ENCODE measurements around the gene CTDSP2. TPM values are rescaled to one million over a fixed set of nuclear protein-coding genes. Genes with fewer than 3 reads are reported as not detected.

The CTDSP2 gene
- total and polyA plus RNA-seq, 2 of the 8 experiments (the other 6 are each of a cell fraction or from before 2014, with no cell fraction given) = 71.3 to 91.7 TPM

DNA sequence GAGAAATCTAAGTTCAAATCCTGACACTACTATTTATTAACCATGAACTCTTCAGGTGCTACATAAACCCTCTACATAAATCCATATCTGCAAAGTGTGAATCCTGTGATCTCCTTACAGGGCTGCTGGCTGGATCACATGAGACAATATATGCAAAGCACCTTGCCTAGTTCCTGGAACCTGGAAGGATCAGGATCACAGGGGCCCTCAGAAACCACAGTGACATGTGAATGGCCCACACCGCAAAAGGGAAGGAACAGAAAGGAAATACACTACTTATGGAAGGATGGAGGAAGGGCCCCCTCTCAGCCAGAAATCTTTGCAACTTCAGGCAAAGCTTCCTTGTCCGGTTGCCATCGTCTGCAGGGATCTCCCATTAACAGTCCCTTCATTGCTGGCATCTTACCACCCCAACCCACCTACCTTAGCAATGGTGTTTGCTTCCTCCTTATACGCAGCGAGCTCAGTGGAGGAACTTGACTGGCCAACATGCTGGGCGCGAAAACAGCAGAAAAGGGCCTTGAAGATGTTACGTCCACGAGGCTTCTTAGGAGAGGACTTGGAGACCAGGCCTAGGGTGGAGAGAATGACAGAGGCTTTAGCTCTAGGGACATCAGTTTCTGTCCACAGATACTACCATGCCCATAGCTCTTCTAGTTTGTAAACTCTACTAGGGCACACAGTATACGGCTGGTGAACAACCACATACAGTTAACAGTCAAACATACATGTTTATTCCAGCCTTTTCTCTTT lies 17.3 kb downstream of the CTDSP2 start:
- DNase-seq (ENCODE audit: low read depth in 1 of 2, low spot score in 2 of 2) (no peak), FAIRE-seq (no peak)
- no peak overlapping the region for H3K4me2 ChIP-seq (ENCODE audit: insufficient read depth in 1 of 2, low read depth in 2 of 2, low read length in 2 of 2)
- H3K27me3 ChIP-seq (replicated peaks in 1 of 4; ENCODE audit: control insufficient read depth in 3 of 4, extremely low read depth in 1 of 4, insufficient read depth in 3 of 4, low read length in 3 of 4) = no peaks in the 10 kb centered on the region
- H3K56ac ChIP-seq (replicated peaks; ENCODE audit: insufficient read length, low read depth, low read length) = no peak overlapping the region
- no peak overlapping the region for H2BK120ac ChIP-seq (replicated peaks; ENCODE audit: low read depth, low read length)
- no peak overlapping the region for H4K8ac ChIP-seq (ENCODE audit: extremely low read depth, insufficient read depth, low read length)
- peaks cover 3 to 48% of the 10 kb centered on the region in 2 experiments for H3K79me2 ChIP-seq (ENCODE audit: control insufficient read depth in 1 of 2, insufficient read depth in 2 of 2, low read length in 2 of 2)
- no peak overlapping the region for H2AFZ ChIP-seq (ENCODE audit: low read length)
- no peak overlapping the region; the same call in 1 of the 2 replicates for H2AK5ac ChIP-seq (ENCODE audit: low read depth, low read length)
- no peak overlapping the region for H2BK12ac ChIP-seq (ENCODE audit: low read depth, low read length)
- no peak overlapping the region; the same call in 1 of the 2 replicates for H3K27ac ChIP-seq (ENCODE audit: low read depth, low read length)
- no peaks in the 10 kb centered on the region for H3K9me3 ChIP-seq (ENCODE audit: insufficient read depth in 2 of 2, low read depth in 1 of 2, low read length in 1 of 2)
- H3K14ac ChIP-seq (ENCODE audit: insufficient read length) = no peak overlapping the region
- peaks cover 29 to 39% of the 10 kb centered on the region in 2 experiments for H4K20me1 ChIP-seq (replicated peaks in 1 of 2; ENCODE audit: control insufficient read depth in 1 of 2, insufficient read depth in 2 of 2, low read length in 2 of 2)
- no peak overlapping the region for H3K23ac ChIP-seq (ENCODE audit: insufficient read length)
- H2BK15ac ChIP-seq (ENCODE audit: low read length) = no peak overlapping the region
- H3K4ac ChIP-seq (replicated peaks; ENCODE audit: insufficient read length, low read depth, low read length) = no peak overlapping the region
- no peak overlapping the region for H3K18ac ChIP-seq (ENCODE audit: extremely low read depth, low read length)
- peaks cover 13 to 51% (median 46%) of the 10 kb centered on the region in 4 experiments for H3K36me3 ChIP-seq (ENCODE audit: control insufficient read depth in 2 of 4, insufficient read depth in 4 of 4, low read length in 3 of 4)
- no peak overlapping the region for H2BK20ac ChIP-seq (ENCODE audit: low read length)
- H3K4me3 ChIP-seq (ENCODE audit: extremely low read depth in 1 of 4, insufficient read depth in 2 of 4, low read depth in 3 of 4, low read length in 4 of 4) = no peak overlapping the region
- CTCF ChIA-PET (ENCODE audit: partially characterized antibody) = interaction anchor here (0.6 to 8.6 kb wide), 17 partner anchors 10 to 80 kb away, joined by 3 to 94 read pairs (median 5); partner anchors contain the start of genes AVIL, CTDSP2 and TSFM
- H3K9ac ChIP-seq (replicated peaks in 1 of 4; ENCODE audit: extremely low read depth in 1 of 4, low read depth in 3 of 4, low read length in 3 of 4) = no peak overlapping the region
- TF ChIP-seq CHD1 (IDR thresholded peaks at IDR 0.05; ENCODE audit: low read depth, low read length) (no peak), SAP30 (IDR thresholded peaks at IDR 0.05; ENCODE audit: insufficient read depth, insufficient replicate concordance, low read length) (no peak), SP1 (IDR thresholded peaks at IDR 0.05; ENCODE audit: low read depth, low read length) (no peak), KDM1A (IDR thresholded peaks at IDR 0.05; ENCODE audit: borderline replicate concordance, low read length) (no peak), EZH2 (IDR thresholded peaks at IDR 0.05; ENCODE audit: low read depth, low read length, severe bottlenecking) (no peak), PHF8 (conservative IDR thresholded peaks at IDR 0.05; ENCODE audit: low read depth, low read length) (no peak), POLR2AphosphoS5 (IDR thresholded peaks at IDR 0.05; ENCODE audit: low read depth, low read length) (no peak), JUN (IDR thresholded peaks at IDR 0.05; ENCODE audit: low read depth, low read length) (no peak), SRF (IDR thresholded peaks at IDR 0.05; ENCODE audit: low read depth, low read length) (no peak), SIRT6 (IDR thresholded peaks at IDR 0.05; ENCODE audit: low read length) (no peak)
- TF ChIP-seq, protein P1, sequence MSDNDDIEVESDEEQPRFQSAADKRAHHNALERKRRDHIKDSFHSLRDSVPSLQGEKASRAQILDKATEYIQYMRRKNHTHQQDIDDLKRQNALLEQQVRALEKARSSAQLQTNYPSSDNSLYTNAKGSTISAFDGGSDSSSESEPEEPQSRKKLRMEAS (IDR thresholded peaks at IDR 0.05) = no peak
- 93% methylated on average over 10 of the region's 10 CpGs; no CpG with 5 or more reads in 1 of the 2 experiments for WGBS, 2 experiments (ENCODE audit: extremely low coverage in 1 of 2, insufficient coverage in 1 of 2, insufficient read length in 1 of 2, insufficient replicate concordance in 2 of 2, low coverage in 1 of 2, low lambda C conversion rate in 2 of 2, missing lambda C conversion rate in 1 of 2)
- peaks cover 7% of the 10 kb centered on the region for H3K79me1 ChIP-seq (ENCODE audit: low read depth, low read length)
- H4K91ac ChIP-seq (replicated peaks; ENCODE audit: insufficient read length, low read length) = no peak overlapping the region
- POLR2A ChIA-PET (ENCODE audit: partially characterized antibody) = interaction anchor here (0.8 to 2.2 kb wide), 4 partner anchors 8 to 57 kb away, joined by 3 to 18 read pairs (median 7); partner anchors contain the start of genes AVIL, EEF1AKMT3 and METTL1
- no peak overlapping the region for H4K5ac ChIP-seq (ENCODE audit: insufficient read length, low read depth, low read length)
- H3K4me1 ChIP-seq (replicated peaks in 1 of 4; ENCODE audit: control insufficient read depth in 3 of 4, insufficient read depth in 4 of 4, low read length in 3 of 4) = peaks cover 7 to 20% (median 9%) of the 10 kb centered on the region in 4 experiments
- H2BK5ac ChIP-seq (ENCODE audit: low read depth, low read length) = no peak overlapping the region; the same call in 1 of the 2 replicates
- no peaks in the 10 kb centered on the region for H3K23me2 ChIP-seq (ENCODE audit: low read depth, low read length)

Data from H1 (cell line).